NCI-H226 (cell line): Measurements from ENCODE around the gene STX18.

Experiments
- DNase-seq: peaks from one replicate; pipeline ENCODE4 v3.0.0-alpha.2; 2015

Gene STX18

DNA sequence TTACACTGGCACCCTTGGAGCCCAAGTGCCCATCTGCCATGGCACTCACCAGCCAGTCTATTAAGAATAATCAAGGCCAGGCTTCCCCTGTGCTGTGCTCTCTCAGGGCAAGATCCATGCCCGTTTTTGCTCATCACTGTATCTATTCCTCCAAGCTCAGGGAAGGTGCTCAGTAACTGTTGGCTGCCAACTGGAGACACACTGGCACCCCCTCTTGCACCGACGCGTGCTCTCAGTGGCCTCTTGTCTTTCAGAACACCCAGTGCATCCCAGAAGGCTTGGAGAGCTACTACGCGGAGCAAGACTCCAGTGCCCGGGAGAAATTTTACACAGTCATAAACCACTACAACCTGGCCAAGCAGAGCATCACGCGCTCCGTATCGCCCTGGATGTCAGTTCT lies 124.9 kb downstream of the STX18 start:
- no peak for DNase-seq

DNA sequence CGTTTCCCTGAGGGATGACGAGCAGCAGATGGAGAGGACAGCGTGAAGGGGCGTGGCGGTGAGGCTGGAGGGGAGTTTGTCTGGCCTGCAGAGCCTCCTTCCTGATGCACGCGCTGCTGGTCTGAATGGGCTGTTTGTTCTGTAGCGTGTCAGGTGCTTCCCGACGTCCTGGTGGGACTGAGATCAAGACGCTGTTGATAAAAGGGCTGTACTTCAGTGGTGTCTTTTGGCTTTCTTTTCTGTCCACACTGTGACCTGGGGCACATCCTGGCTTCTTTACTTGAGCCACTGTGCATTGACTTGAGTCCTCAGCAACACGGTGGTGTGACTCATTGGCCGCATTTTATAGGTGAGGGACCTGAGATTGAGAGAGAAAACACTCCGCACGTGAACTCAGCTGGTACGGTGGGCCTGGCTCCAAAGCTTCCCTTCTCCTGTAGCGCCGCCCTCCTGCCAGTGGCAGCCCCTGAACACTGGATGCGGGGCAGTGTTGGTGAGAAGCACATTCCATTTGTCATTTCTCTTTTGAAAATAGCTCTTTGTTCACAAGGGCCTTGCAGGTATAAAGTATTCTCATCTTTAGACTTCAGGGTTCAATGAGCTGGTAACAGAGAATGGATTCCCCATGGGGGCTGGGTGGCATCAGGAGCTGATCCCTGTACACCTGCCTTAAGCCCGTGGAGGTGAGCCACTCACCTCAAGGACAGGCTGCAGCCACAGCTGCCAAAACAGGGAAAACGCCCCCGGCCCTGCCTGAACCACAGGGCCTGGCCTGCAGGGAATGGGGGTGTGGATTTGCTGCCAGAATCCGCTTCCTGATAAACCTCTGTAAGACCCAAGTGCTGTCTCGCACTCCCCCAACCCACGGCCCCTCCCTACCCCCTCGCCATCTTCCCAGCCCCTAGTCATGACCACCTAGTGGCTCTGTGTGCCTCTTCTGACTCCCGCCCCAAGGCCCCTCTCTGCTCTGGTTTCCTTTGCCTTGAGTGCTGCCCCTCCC lies 125.7 kb downstream of the STX18 start:
- no peak for DNase-seq

DNA sequence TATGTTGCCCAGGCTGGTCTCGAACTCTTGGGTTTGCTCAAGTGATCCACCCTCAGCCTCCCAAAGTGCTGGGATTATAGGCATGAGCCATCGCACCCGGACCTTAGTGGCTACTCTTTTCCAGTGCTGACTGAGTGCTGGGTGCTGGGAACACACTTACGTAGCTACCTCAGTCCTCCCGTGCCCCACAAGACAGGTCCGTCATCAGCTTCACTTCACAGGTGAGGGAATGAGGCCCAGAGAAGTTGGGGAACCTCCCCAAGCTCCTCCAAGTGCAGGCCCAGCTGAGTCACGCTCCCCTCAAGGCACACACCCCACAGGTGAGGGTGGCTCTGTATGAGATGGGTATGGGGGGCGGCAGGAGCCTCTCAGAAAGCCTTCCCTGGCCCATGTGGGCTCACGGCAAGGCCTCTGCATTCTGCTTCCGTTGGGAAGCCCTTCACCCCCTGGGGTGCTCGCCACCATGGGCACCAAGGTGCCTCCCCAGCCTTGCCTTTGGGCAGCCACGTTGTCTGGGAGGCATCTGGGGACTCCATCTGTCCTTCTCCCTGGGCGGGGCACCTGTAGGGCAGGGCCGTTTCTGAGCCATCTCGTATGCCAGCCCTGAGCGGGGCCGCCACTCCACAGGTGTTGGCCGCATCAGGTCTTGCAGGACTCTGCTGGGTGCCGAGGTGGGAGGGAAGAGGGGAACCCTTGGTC lies 126.6 kb downstream of the STX18 start:
- DNase-seq, result no peak

DNA sequence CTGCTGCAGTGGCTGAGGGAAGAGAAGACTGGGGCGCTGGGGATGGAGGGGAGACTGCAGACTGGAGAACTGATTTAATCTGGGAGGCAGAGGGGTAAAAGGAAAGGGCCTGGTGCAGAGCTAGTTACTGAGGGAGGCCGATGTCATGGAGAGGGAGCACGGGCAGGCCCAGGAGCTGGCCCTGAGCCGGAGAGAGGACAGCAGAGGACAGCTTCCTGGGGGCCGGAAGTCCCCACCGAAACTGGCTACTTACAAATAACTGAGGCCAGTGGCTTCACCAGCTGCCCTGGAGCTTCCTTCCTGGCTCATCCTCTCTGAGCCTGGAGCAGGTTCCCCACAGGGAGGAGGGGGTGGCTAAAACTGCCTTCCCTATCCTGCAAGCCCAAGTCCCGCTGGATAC lies 128.0 kb downstream of the STX18 start:
- no peak for DNase-seq

DNA sequence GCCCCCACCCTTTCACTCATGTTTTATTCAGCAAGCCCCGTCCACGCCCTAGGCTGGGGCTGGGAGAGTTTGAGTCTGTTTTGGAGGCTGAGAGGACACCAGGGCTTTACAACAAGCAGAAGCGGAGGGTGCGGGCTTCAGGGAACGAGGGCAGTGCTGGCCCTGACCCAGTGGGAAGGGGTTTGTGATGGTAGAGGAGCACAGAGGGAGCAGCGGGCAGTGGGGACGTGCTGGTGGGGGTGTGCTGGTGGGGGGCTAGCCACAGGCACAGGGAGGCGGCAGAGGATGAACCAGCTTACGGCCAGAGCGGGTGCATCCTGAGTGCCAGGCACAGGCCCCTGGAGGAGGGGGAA lies 128.5 kb downstream of the STX18 start:
- DNase-seq, result no peak

DNA sequence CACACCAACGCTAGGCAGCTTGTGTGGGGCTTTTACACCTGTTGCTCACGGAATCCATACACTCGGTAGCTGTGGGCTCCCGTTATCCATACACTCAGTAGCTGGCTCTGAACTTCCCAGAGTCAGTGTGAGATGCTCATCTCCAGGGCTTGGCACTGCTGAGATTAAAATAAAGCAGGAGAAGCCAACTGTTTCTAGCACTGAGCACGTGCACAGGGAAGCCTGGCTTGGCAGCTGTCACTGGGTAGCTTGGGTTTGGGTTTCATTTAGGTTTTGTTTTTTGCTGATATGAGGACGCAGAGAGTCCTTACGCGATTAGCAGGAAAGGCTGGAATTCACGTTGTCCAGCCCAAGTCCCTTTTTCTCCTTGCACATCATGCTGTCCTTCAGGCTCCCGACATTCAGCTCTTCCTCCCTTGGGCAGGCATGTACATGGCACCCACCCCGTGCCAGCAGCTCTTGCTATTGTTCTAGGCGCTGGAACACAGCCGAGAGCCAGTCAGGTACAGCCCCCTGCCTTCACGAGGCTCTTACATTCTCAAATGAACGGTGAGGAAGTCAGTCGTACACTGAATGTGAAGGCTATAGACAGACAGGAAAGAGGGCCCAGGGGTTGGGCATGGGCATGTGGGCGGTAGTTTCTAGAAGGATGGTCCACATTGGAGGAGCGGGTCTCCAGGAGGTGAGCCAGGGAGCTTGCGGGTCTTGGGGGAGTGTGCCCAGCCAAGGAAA lies 129.0 kb downstream of the STX18 start:
- no peak for DNase-seq

DNA sequence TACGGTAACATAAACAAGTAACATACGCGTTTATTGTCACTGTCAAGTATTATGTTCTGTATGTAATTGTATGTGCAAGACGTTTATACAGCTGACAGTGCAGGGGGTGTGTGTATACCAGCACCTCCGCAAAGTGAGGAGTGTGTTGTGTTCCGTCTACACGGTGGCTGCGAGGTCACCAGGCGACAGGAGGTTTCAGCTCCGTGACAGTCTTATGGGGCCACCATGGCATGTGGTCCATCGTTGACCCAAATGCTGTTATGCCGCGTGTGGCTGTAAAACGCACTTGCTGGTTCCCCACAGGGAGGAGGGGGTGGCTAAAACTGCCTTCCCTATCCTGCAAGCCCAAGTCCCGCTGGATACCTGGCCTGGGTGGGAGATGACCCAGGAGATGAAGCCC lies 129.9 kb downstream of the STX18 start:
- no peak for DNase-seq

DNA sequence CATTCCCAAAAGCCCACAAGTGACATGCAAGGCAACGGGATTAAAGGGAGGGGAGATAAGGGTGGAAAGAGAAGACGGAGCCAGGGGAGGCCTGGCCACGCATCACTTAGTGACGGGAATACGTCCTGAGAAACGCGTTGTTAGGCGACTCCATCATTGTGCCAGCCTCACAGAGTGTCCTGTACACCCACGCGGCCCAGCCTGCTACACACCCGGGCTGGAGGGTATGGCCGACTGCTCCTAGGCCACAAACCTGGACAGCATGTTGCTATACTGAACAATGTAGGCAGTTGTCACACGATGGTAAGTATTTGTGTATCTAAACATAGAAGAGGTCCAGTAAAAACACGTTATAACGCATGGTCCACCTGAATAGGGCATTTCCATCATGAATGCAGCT lies 131.6 kb downstream of the STX18 start:
- DNase-seq, result no peak

DNA sequence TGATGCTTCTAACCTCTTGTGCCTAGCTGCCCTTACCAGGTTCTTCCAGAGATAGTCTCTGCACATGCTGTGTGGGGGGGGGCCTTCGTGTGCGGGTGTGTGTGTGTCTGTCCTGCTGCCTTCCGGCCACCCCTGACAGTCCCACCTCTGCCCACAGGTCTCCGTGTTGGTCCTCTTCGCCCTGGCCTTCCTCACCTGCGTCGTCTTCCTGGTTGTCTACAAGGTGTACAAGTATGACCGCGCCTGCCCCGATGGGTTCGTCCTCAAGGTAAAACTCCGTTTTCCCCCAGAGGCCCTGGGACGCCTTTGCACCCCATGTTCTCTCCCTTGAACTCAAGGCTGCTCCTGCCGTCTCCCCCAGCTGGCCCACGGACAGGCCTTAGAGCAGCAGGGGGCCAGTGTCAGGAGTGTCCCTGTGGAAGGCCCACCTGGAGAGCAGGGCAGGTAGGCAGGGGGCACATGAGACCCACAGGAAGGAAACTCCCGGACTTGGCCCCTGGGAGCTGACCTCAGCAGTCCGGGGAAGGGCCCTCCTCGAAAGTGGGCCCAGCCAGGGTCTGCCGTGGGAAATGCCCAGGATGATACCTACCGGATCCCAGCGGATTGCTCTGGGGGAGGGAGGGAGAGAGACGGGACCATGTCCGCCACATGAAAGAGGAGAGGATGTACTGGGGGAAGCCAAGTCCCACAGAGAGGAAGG lies 132.3 kb downstream of the STX18 start:
- no peak for DNase-seq

DNA sequence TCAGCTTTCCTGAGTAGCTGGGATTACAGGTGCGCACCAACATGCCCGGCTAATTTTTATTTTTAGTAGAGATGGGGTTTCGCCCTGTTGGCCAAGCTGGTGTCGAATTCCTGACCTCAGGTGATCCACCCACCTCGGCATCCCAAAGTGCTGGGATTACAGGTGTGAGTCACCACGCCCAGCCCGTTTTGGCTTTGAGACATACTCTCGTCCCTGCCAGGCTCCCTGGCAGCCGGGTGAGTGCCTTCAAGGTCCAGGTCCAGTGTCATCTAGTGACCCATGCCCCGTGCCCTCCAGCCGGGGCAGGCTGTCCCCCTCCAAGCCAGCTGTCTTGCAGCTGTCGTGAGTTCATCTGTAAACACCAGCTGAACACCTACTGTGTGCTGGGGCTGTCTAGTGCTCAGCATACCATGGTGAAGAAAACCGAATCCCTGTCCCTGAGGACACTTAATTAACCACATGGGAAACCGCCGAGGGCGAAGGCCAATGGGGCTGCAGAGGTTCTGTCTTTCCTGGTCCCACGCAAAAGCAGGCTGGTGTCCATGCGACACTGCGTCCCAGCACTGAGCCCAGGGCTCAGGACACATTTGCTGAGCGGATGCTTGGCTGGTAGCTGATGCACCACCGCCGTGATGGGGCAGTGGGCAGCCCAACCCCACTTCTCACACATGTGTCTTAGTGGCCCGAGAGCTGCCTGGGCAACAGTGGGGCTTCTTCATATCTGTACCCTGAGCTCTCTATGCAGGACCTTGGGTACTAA lies 133.1 kb downstream of the STX18 start:
- DNase-seq, result no peak

DNA sequence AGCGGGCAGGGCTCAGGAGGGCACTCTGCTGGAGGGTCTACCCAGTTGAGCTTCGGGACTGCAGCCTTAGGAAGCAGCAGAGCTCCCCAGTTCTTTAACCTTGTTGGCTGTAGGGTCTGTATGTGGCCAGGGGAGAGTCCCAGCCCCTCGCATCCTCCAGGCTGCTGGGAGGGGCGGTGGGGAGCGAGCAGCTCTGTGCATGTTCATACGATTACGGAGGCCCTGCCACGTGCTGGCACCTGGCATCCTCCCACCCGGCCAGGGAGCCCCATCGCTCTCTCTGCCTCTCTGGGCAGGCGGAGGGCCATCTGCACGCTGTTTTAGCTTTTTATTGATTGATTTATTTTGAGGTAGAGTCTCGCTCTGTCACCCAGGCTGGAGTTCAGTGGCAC lies 133.7 kb downstream of the STX18 start:
- DNase-seq, result no peak

DNA sequence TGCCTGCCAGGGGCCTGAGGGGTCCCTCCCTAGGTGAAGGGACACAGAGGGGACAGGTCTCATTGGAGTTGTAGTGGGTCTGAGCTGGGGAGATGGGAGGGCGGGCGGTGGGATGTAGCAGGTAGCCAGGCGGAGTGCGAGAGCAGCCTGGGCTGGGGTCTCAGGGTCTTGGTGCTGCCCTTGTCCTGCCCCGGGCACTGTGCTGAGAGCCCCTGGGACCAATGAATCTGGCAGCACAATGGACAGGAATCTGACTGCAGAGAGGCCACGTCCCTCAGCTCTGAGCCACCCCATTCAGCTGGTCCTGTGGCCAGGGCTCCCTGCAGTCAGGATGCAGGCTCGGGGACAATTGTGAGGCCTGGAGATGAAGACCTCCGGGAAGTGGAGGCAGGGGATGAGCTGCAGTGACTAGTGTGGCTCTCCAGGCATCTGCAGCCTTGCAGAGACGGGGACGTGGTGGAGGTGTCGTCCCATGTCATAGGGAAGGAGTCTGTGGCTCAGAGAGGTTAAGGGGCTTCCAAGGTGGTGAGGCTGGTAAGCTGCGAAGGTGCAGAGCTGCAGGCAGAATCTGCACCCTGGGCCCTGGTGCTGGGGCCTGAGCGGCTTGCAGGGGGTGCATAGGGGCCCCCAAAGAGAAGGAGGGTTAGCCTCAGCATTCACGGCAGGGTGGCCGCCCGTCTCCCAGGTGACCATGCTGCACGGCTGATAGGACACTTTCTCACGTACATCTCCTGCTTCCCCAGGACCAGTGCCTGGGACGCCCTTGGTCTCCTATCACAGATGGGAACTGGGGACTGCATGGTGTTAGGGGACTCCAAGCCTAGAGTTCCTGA lies 134.3 kb downstream of the STX18 start:
- no peak for DNase-seq

DNA sequence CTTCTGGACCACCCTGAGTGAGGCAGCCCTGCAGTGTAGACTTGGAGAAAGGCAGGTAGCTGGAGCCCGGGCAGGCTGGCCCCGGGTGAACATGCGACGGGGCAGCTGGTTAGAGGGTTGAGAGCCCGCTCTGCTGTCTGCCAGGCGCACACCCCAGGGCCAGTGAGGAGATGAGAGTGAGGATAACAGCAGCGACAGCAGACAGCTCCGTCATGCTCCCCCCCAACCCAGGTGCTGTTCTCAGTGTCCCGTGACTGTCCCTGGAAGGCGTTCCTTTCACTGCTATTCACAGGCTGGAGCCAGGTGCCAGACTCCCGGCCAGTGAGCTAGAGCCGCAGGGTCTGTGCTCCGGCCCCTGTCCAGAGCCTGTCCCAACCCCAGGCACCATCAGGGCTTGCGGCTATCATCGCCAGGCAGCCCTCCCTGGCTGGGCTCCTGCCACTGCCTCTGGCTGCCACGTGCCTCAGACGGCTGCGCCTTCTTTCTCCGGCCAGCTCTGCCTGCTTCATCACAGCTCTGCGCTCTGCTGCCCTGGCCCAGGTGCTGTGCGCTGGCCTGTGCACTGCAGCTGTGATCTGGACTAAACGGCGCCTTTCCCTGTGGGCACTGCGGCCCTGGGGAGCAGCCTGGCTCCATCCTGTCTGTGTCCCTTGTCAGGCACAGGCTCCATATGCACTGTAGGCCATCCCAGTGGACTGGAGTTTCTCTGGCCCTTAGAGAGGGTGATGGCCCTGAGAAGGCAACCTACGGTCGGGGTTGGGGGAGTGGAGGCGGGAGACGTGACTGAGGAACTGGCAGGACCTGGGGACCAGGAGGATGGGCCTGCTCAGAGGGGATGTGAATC lies 135.2 kb downstream of the STX18 start:
- DNase-seq, result no peak

DNA sequence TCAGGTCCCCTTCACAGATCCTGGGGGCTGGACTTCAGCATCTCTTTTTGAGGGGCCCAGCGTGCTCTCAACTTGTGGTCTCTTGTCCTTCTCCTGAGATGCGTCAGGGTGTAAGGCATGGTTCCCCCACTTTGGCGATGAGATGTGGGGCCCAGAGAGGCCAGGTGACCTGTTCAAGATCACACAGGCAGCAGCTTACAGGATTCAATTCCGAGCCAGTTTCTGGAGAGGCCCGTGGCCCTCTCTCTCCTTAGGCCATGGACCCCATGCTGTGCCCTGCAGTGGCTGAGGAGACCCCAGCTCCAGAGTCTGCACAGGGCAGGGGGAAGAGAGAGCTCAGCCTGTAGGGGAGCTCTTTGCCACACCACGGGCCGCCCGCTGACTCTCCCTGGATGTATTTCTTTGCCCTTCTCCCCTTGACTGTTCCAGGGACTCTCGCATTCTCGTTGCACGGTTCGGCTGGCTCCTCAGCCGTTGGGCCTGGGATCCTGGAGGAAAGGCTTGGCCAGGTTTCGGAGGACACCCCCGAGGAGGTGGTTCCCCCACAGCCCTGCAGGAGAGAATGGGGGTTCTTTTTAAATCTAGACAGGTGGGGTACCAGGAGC lies 136.4 kb downstream of the STX18 start:
- DNase-seq, result no peak

DNA sequence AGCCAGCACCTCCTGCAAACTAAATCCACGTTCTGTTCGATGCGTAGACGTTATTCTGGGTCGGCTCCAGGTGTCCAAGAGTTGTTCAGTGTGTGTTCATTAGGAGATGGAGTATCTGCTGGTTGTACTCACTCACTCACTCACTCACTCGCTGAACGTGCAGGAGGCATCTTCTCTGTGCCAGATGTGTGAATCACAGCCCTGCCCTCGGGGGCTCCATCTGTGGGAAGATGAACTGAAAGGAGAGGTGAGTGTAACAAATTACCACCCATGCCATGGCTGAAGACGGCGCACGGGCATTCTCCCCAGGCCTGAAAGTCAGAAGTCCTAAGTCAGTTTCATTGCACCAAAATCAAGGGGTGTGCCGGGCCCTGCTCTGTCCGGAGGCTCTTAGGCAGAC lies 138.9 kb downstream of the STX18 start:
- DNase-seq, result peak; percentile 46

DNA sequence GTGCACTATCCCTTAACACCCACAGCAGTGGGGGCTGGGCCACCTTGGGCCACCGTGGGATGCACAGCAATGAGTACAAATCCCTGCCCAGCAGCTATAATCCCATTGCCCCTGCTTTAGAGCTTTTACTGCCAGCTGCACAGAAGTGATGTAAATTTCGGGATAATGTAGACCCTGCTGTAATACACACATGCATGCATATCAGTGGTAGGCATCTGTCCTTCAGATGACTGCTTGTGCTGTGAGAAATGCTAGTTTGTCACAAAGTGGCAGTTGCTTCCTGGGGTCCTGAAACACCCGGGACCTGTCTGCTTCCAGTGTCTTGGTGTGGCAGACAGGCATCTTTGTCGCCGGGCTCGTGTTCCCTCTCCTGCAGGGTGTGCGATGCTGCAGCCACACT lies 140.8 kb downstream of the STX18 start:
- no peak for DNase-seq

DNA sequence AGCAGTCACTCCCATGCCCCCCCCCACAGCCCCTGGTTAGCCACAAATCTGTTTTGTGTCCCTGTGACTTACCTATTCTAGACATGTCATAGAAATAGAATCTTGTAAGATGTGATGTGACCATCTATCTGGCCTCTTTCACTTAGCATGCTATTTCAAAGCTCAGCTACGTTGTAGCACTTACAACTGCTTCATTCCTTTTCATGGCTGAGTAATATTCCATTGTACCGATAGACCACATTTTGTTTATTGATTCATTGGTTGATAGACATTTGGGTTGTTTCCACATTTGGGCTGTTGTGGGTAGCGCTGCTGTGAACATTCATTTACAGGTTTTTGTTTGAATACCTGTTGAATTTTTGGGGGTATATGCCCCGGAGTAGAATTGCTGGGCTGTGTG lies 143.4 kb downstream of the STX18 start:
- no peak for DNase-seq

DNA sequence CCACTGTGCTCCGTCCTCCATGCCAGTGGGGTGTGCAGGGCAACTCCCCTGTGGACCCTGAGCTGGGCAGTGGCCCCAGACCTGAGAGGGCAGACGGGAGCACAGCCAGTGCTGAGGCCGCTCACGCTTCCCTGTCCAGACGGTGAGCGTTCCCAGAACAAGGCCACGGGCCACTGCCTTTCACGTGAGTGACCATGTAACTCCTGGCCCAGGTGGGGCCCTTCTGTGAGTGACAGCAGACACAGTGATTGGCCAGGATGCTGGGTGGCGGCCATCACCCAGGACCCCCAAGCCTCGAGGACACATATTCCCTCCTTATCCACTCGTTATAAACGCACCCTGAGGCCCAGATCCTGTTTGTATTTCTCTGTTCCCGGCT lies 144.4 kb downstream of the STX18 start:
- no peak for DNase-seq

DNA sequence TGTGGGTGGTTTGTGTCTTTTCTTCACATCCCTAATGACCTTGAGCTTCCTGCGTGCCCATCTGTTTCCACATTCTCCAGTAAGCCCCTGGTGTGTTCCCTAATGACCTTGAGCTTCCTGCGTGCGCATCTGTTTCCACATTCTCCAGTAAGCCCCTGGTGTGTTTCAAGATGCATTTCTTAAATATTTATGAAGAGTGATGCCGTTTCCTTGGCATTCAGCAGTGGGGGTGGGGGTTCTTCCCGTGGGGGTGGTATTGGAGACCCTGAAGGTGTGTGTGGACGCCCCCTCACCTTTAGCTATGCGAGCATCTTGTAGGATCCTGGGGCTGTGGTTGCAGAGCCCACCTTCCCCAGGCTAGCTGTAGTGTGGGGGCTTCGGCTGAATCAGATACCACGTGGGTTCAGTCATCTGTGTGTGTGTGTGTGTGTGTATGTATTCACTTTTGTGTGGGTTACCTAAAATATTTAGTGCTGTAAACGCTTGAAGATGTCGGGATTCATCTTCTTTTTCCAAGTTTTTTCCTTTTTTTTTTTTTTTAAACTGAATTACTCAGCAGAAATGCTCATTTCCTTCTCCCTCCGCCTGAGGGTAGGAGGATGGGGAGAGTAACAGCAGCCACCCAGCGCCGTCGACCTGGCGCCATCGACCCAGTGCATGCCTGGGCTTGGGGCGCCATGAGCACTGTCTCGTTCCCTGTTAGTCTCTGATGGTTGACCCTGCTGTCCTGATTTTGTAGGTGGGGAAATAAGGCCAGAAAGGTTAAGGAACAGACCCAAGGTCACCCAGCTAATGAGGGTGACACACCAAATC lies 145.0 kb downstream of the STX18 start:
- no peak for DNase-seq
